Measurements from ENCODE around the gene POLR3E. TPM values are rescaled to one million over a fixed set of nuclear protein-coding genes. Genes with fewer than 3 reads are reported as not detected.
A peak's percentile ranks its signal among the peaks of the same experiment; 100 is the strongest.

Gene POLR3E
- total RNA-seq, result 100 and 106 TPM in 2 replicates

- H3K4me3 Mint-ChIP-seq (ENCODE audit: low read depth), result peak within 1 kb of the TSS; percentile 92
These were observed at the start of gene POLR3E for GRCh38 chr16:22297114-22297870. POLR3E (plus strand) TSS chr16:22297409; CDS start chr16:22302969, 5,560 bp downstream.

GRCh38 chr16:22250522-22250921, 46.7 kb upstream of the POLR3E start:
- peaks cover 71% of the 10 kb centered on the region for H3K36me3 Mint-ChIP-seq (ENCODE audit: low read depth)
- H3K4me3 Mint-ChIP-seq (ENCODE audit: low read depth), result no peak overlapping the region
- peaks cover 5% of the 10 kb centered on the region for H3K9me3 Mint-ChIP-seq
- DNase-seq (ENCODE audit: low spot score), result no peak
- intact Hi-C loops (cut with micrococcal nuclease), result no loop called here
- H3K27ac Mint-ChIP-seq, result no peak overlapping the region
- no peaks in the 10 kb centered on the region for H3K27me3 Mint-ChIP-seq (ENCODE audit: low read depth)
- peaks cover 3% of the 10 kb centered on the region for H3K4me1 Mint-ChIP-seq (ENCODE audit: low read depth)

More at GRCh38 chr16:22297114-22297870, at the start of gene POLR3E:
- H3K4me1 Mint-ChIP-seq (ENCODE audit: low read depth), result peaks cover 26% of the 10 kb centered on the region
- peaks cover 35% of the 10 kb centered on the region for H3K36me3 Mint-ChIP-seq (ENCODE audit: low read depth)
- H3K27ac Mint-ChIP-seq, result peak within 1 kb of the TSS; percentile 98
- intact Hi-C loops (cut with micrococcal nuclease), result loop anchor here (1.0 to 10.0 kb wide), 7 partner anchors 56 to 1648 kb away; partner anchors contain the start of genes EEF2K, MOSMO and UQCRC2
- no peaks in the 10 kb centered on the region for H3K9me3 Mint-ChIP-seq
- no peaks in the 10 kb centered on the region for H3K27me3 Mint-ChIP-seq (ENCODE audit: low read depth)
- DNase-seq (ENCODE audit: low spot score), result peak; percentile 100

GRCh38 chr16:22252317-22252716, 44.9 kb upstream of the POLR3E start:
- Mint-ChIP-seq H3K4me3 (ENCODE audit: low read depth) (no peak overlapping the region), H3K27me3 (ENCODE audit: low read depth) (no peaks in the 10 kb centered on the region), H3K27ac (no peak overlapping the region), H3K4me1 (ENCODE audit: low read depth) (peaks cover 3% of the 10 kb centered on the region), H3K36me3 (ENCODE audit: low read depth) (peaks cover 74% of the 10 kb centered on the region), H3K9me3 (peaks cover 5% of the 10 kb centered on the region)
- no peak for DNase-seq (ENCODE audit: low spot score)
- intact Hi-C loops (cut with micrococcal nuclease), result no loop called here

GRCh38 chr16:22253272-22253671, 43.9 kb upstream of the POLR3E start:
- peaks cover 3% of the 10 kb centered on the region for H3K4me1 Mint-ChIP-seq (ENCODE audit: low read depth)
- H3K4me3 Mint-ChIP-seq (ENCODE audit: low read depth), result no peak overlapping the region
- intact Hi-C loops (cut with micrococcal nuclease), result no loop called here
- no peaks in the 10 kb centered on the region for H3K27me3 Mint-ChIP-seq (ENCODE audit: low read depth)
- peaks cover 76% of the 10 kb centered on the region for H3K36me3 Mint-ChIP-seq (ENCODE audit: low read depth)
- peaks cover 5% of the 10 kb centered on the region for H3K9me3 Mint-ChIP-seq
- H3K27ac Mint-ChIP-seq, result no peak overlapping the region
- no peak for DNase-seq (ENCODE audit: low spot score)

GRCh38 chr16:22255335-22255734, 41.9 kb upstream of the POLR3E start:
- Mint-ChIP-seq H3K4me1 (ENCODE audit: low read depth) (peaks cover 3% of the 10 kb centered on the region), H3K27me3 (ENCODE audit: low read depth) (no peaks in the 10 kb centered on the region), H3K4me3 (ENCODE audit: low read depth) (no peak overlapping the region), H3K36me3 (ENCODE audit: low read depth) (peaks cover 81% of the 10 kb centered on the region), H3K9me3 (peaks cover 5% of the 10 kb centered on the region), H3K27ac (no peak overlapping the region)
- intact Hi-C loops (cut with micrococcal nuclease), result no loop called here
- no peak for DNase-seq (ENCODE audit: low spot score)

GRCh38 chr16:22257440-22257839, 39.8 kb upstream of the POLR3E start:
- Mint-ChIP-seq H3K36me3 (ENCODE audit: low read depth) (peaks cover 81% of the 10 kb centered on the region), H3K4me1 (ENCODE audit: low read depth) (peaks cover 8% of the 10 kb centered on the region), H3K27ac (no peak overlapping the region), H3K27me3 (ENCODE audit: low read depth) (no peaks in the 10 kb centered on the region), H3K9me3 (peaks cover 5% of the 10 kb centered on the region), H3K4me3 (ENCODE audit: low read depth) (no peak overlapping the region)
- intact Hi-C loops (cut with micrococcal nuclease), result no loop called here
- no peak for DNase-seq (ENCODE audit: low spot score)

GRCh38 chr16:22260490-22260889, 36.7 kb upstream of the POLR3E start:
- Mint-ChIP-seq H3K4me1 (ENCODE audit: low read depth) (peaks cover 20% of the 10 kb centered on the region), H3K27me3 (ENCODE audit: low read depth) (no peaks in the 10 kb centered on the region), H3K4me3 (ENCODE audit: low read depth) (no peak overlapping the region), H3K36me3 (ENCODE audit: low read depth) (peaks cover 72% of the 10 kb centered on the region), H3K9me3 (no peaks in the 10 kb centered on the region), H3K27ac (no peak overlapping the region)
- intact Hi-C loops (cut with micrococcal nuclease), result no loop called here
- no peak for DNase-seq (ENCODE audit: low spot score)

GRCh38 chr16:22262460-22262859, 34.7 kb upstream of the POLR3E start:
- H3K9me3 Mint-ChIP-seq, result no peaks in the 10 kb centered on the region
- peak overlapping the region; percentile 73 for H3K27ac Mint-ChIP-seq
- H3K4me3 Mint-ChIP-seq (ENCODE audit: low read depth), result no peak overlapping the region
- intact Hi-C loops (cut with micrococcal nuclease), result no loop called here
- DNase-seq (ENCODE audit: low spot score), result no peak
- H3K36me3 Mint-ChIP-seq (ENCODE audit: low read depth), result peaks cover 79% of the 10 kb centered on the region
- H3K4me1 Mint-ChIP-seq (ENCODE audit: low read depth), result peaks cover 20% of the 10 kb centered on the region
- no peaks in the 10 kb centered on the region for H3K27me3 Mint-ChIP-seq (ENCODE audit: low read depth)

- no peak overlapping the region for H3K27ac Mint-ChIP-seq
- H3K36me3 Mint-ChIP-seq (ENCODE audit: low read depth), result peaks cover 69% of the 10 kb centered on the region
- no peak overlapping the region for H3K4me3 Mint-ChIP-seq (ENCODE audit: low read depth)
- H3K4me1 Mint-ChIP-seq (ENCODE audit: low read depth), result peaks cover 20% of the 10 kb centered on the region
- DNase-seq (ENCODE audit: low spot score), result no peak
- H3K27me3 Mint-ChIP-seq (ENCODE audit: low read depth), result no peaks in the 10 kb centered on the region
- H3K9me3 Mint-ChIP-seq, result no peaks in the 10 kb centered on the region
- intact Hi-C loops (cut with micrococcal nuclease), result no loop called here
These were observed 32.4 kb upstream of the POLR3E start for GRCh38 chr16:22264786-22265185.

GRCh38 chr16:22265351-22265750, 31.9 kb upstream of the POLR3E start:
- Mint-ChIP-seq H3K4me1 (ENCODE audit: low read depth) (peaks cover 20% of the 10 kb centered on the region), H3K36me3 (ENCODE audit: low read depth) (peaks cover 67% of the 10 kb centered on the region), H3K4me3 (ENCODE audit: low read depth) (no peak overlapping the region), H3K27ac (peak overlapping the region; percentile 50), H3K9me3 (no peaks in the 10 kb centered on the region), H3K27me3 (ENCODE audit: low read depth) (no peaks in the 10 kb centered on the region)
- no peak for DNase-seq (ENCODE audit: low spot score)
- intact Hi-C loops (cut with micrococcal nuclease), result no loop called here

GRCh38 chr16:22266546-22266945, 30.7 kb upstream of the POLR3E start:
- intact Hi-C loops (cut with micrococcal nuclease), result no loop called here
- Mint-ChIP-seq H3K36me3 (ENCODE audit: low read depth) (peaks cover 64% of the 10 kb centered on the region), H3K27ac (no peak overlapping the region), H3K9me3 (no peaks in the 10 kb centered on the region), H3K4me3 (ENCODE audit: low read depth) (no peak overlapping the region), H3K27me3 (ENCODE audit: low read depth) (no peaks in the 10 kb centered on the region), H3K4me1 (ENCODE audit: low read depth) (peaks cover 22% of the 10 kb centered on the region)
- DNase-seq (ENCODE audit: low spot score), result no peak

GRCh38 chr16:22267764-22268163, 29.4 kb upstream of the POLR3E start:
- no peak for DNase-seq (ENCODE audit: low spot score)
- intact Hi-C loops (cut with micrococcal nuclease), result no loop called here
- peaks cover 68% of the 10 kb centered on the region for H3K36me3 Mint-ChIP-seq (ENCODE audit: low read depth)
- H3K27me3 Mint-ChIP-seq (ENCODE audit: low read depth), result no peaks in the 10 kb centered on the region
- peaks cover 14% of the 10 kb centered on the region for H3K4me1 Mint-ChIP-seq (ENCODE audit: low read depth)
- H3K9me3 Mint-ChIP-seq, result no peaks in the 10 kb centered on the region
- no peak overlapping the region for H3K27ac Mint-ChIP-seq
- H3K4me3 Mint-ChIP-seq (ENCODE audit: low read depth), result no peak overlapping the region

- H3K27ac Mint-ChIP-seq, result no peak overlapping the region
- H3K9me3 Mint-ChIP-seq, result no peaks in the 10 kb centered on the region
- no peak overlapping the region for H3K4me3 Mint-ChIP-seq (ENCODE audit: low read depth)
- no peak for DNase-seq (ENCODE audit: low spot score)
- intact Hi-C loops (cut with micrococcal nuclease), result no loop called here
- peaks cover 61% of the 10 kb centered on the region for H3K36me3 Mint-ChIP-seq (ENCODE audit: low read depth)
- H3K27me3 Mint-ChIP-seq (ENCODE audit: low read depth), result no peaks in the 10 kb centered on the region
- H3K4me1 Mint-ChIP-seq (ENCODE audit: low read depth), result peaks cover 4% of the 10 kb centered on the region
These were observed 26.7 kb upstream of the POLR3E start for GRCh38 chr16:22270525-22270924.
